ENCODE measurements around the gene ANAPC4. TPM values are rescaled to one million over a fixed set of nuclear protein-coding genes. Genes with fewer than 3 reads are reported as not detected.

ANAPC4 gene
- total RNA-seq, 1 donor from 2014 or later: 34.2 TPM

Other genes starting within 250 kb of the ANAPC4 start
- gene SEPSECS, start 216.8 kb upstream of the ANAPC4 start, total RNA-seq: 13.0 TPM
- gene PI4K2B, start 143.2 kb upstream of the ANAPC4 start, total RNA-seq: 6.5 TPM
- 11.4 TPM for gene ZCCHC4, start 64.5 kb upstream of the ANAPC4 start, total RNA-seq

Measured in frontal cortex (tissue), 1 donor.